Measurements from ENCODE around the gene FAM98A. TPM values are rescaled to one million over a fixed set of nuclear protein-coding genes. Genes with fewer than 3 reads are reported as not detected.

FAM98A gene
- polyA plus RNA-seq, 3 donors, result 1.9 to 9.6 (median 7.1) TPM

GRCh38 chr2:33606100-33606499 is 7.0 kb upstream of the FAM98A start:
- Histone ChIP-seq H3K4me1 (ENCODE audit: control insufficient read depth in 1 of 2, insufficient read depth in 2 of 2, low read length in 2 of 2) (no peaks in the 10 kb centered on the region), H3K79me2 (ENCODE audit: insufficient read depth, low read length) (no peaks in the 10 kb centered on the region), H2AFZ (ENCODE audit: insufficient read depth, low read depth, low read length, poor library complexity, severe bottlenecking) (no peak overlapping the region), H3K9ac (ENCODE audit: insufficient read depth, low read length, poor library complexity, severe bottlenecking) (no peak overlapping the region), H3K4me2 (replicated peaks; ENCODE audit: extremely low read depth, low read length, poor library complexity, severe bottlenecking) (no peak overlapping the region), H3K9me3 (replicated peaks in 1 of 2; ENCODE audit: control insufficient read depth in 1 of 2, insufficient read depth in 1 of 2, low read length in 2 of 2) (peaks cover 0 to 10% of the 10 kb centered on the region in 2 donors), H4K20me1 (ENCODE audit: insufficient read depth, low read length) (no peaks in the 10 kb centered on the region), H3K36me3 (replicated peaks in 1 of 2; ENCODE audit: control insufficient read depth in 1 of 2, insufficient read depth in 2 of 2, low read length in 2 of 2) (no peaks in the 10 kb centered on the region), H3K4me3 (replicated peaks in 1 of 3; ENCODE audit: low read depth in 2 of 3, low read length in 3 of 3) (no peak overlapping the region), H3K27me3 (ENCODE audit: control insufficient read depth in 2 of 2, insufficient read depth in 2 of 2, low read length in 2 of 2) (no peaks in the 10 kb centered on the region), H3K27ac (ENCODE audit: low read depth in 1 of 2, low read length in 2 of 2) (no peak overlapping the region)
- Mint-ChIP-seq H3K4me3 (no peak overlapping the region), H3K9me3 (peaks cover 7 to 14% (median 11%) of the 10 kb centered on the region in 7 donors), H3K36me3 (no peaks in the 10 kb centered on the region), H3K27me3 (ENCODE audit: low read depth in 3 of 3) (peaks cover 0 to 9% (median 0%) of the 10 kb centered on the region in 3 donors), H3K27ac (no peak overlapping the region), H3K4me1 (no peaks in the 10 kb centered on the region)
- DNase-seq, result no peak
- intact Hi-C loops (cut with micrococcal nuclease), result no loop called here
- TF ChIP-seq, protein P1, sequence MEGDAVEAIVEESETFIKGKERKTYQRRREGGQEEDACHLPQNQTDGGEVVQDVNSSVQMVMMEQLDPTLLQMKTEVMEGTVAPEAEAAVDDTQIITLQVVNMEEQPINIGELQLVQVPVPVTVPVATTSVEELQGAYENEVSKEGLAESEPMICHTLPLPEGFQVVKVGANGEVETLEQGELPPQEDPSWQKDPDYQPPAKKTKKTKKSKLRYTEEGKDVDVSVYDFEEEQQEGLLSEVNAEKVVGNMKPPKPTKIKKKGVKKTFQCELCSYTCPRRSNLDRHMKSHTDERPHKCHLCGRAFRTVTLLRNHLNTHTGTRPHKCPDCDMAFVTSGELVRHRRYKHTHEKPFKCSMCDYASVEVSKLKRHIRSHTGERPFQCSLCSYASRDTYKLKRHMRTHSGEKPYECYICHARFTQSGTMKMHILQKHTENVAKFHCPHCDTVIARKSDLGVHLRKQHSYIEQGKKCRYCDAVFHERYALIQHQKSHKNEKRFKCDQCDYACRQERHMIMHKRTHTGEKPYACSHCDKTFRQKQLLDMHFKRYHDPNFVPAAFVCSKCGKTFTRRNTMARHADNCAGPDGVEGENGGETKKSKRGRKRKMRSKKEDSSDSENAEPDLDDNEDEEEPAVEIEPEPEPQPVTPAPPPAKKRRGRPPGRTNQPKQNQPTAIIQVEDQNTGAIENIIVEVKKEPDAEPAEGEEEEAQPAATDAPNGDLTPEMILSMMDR (IDR thresholded peaks at IDR 0.05), result no peak
- whole genome bisulfite sequencing (ENCODE audit: insufficient coverage), result no CpG with 5 or more reads among the region's 4 CpGs

GRCh38 chr2:33605056-33605455 is 6.0 kb upstream of the FAM98A start:
- H3K27me3 Mint-ChIP-seq (ENCODE audit: low read depth in 3 of 3), result peaks cover 0 to 9% (median 2%) of the 10 kb centered on the region in 3 donors
- no peaks in the 10 kb centered on the region for H3K36me3 Mint-ChIP-seq
- no peaks in the 10 kb centered on the region for H3K4me1 Mint-ChIP-seq
- no peaks in the 10 kb centered on the region for H3K4me1 ChIP-seq (ENCODE audit: control insufficient read depth in 1 of 2, insufficient read depth in 2 of 2, low read length in 2 of 2)
- H3K9me3 Mint-ChIP-seq, result peaks cover 1 to 5% (median 4%) of the 10 kb centered on the region in 7 donors
- no peak overlapping the region for H3K4me3 Mint-ChIP-seq
- WGBS (ENCODE audit: insufficient coverage), result 93% methylated on average over 6 of the region's 6 CpGs
- intact Hi-C loops (cut with micrococcal nuclease), result no loop called here
- no peak overlapping the region for H3K27ac ChIP-seq (ENCODE audit: low read depth in 1 of 2, low read length in 2 of 2)
- TF ChIP-seq, protein P1 (IDR thresholded peaks at IDR 0.05), result no peak
- no peaks in the 10 kb centered on the region for H4K20me1 ChIP-seq (ENCODE audit: insufficient read depth, low read length)
- no peaks in the 10 kb centered on the region for H3K27me3 ChIP-seq (ENCODE audit: control insufficient read depth in 2 of 2, insufficient read depth in 2 of 2, low read length in 2 of 2)
- H3K9ac ChIP-seq (ENCODE audit: insufficient read depth, low read length, poor library complexity, severe bottlenecking), result no peak overlapping the region
- H3K4me2 ChIP-seq (replicated peaks; ENCODE audit: extremely low read depth, low read length, poor library complexity, severe bottlenecking), result no peak overlapping the region
- no peak for DNase-seq
- peaks cover 0 to under 1% of the 10 kb centered on the region in 2 donors for H3K9me3 ChIP-seq (replicated peaks in 1 of 2; ENCODE audit: control insufficient read depth in 1 of 2, insufficient read depth in 1 of 2, low read length in 2 of 2)
- H3K36me3 ChIP-seq (replicated peaks in 1 of 2; ENCODE audit: control insufficient read depth in 1 of 2, insufficient read depth in 2 of 2, low read length in 2 of 2), result no peaks in the 10 kb centered on the region
- peak overlapping the region in 1 of 7 donors; percentile 52 for H3K27ac Mint-ChIP-seq
- H3K79me2 ChIP-seq (ENCODE audit: insufficient read depth, low read length), result no peaks in the 10 kb centered on the region
- H2AFZ ChIP-seq (ENCODE audit: insufficient read depth, low read depth, low read length, poor library complexity, severe bottlenecking), result no peak overlapping the region
- no peak overlapping the region for H3K4me3 ChIP-seq (replicated peaks in 1 of 3; ENCODE audit: low read depth in 2 of 3, low read length in 3 of 3)
